ENCODE data around the gene PON3.

DNA sequence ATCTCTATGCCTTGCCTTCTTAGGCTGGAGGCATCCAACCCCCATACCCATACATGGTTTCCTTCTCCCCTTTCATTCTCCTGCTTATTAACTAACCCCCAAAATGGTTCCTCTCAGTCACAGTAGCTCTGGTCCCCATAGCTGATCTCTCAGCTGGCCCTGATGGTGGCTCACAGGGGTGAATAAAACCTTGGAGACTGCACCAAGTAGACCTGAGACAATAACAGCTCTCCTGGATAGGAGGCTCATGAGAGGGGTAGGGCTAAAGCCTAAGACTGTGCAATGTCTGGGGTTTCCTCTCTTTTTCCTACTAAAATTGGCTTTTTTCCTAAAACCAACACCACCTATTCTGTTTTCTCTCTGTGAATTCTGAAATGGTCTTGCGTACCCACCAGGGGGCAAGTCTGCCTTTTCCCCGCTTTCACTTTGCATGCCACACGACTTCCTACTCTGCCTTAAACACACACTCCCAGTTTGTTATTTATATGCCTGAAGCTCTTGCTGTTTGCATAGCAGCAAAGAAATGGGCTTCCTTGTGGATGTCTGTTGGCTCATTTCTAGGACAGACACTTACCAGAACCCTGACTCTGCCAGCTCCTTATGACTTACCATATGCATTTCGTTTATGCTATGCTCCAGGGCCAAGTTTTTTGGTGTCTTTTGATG is 53.4 kb downstream of the PON3 start:
- TF ChIP-seq, protein P1, sequence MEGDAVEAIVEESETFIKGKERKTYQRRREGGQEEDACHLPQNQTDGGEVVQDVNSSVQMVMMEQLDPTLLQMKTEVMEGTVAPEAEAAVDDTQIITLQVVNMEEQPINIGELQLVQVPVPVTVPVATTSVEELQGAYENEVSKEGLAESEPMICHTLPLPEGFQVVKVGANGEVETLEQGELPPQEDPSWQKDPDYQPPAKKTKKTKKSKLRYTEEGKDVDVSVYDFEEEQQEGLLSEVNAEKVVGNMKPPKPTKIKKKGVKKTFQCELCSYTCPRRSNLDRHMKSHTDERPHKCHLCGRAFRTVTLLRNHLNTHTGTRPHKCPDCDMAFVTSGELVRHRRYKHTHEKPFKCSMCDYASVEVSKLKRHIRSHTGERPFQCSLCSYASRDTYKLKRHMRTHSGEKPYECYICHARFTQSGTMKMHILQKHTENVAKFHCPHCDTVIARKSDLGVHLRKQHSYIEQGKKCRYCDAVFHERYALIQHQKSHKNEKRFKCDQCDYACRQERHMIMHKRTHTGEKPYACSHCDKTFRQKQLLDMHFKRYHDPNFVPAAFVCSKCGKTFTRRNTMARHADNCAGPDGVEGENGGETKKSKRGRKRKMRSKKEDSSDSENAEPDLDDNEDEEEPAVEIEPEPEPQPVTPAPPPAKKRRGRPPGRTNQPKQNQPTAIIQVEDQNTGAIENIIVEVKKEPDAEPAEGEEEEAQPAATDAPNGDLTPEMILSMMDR (tag by site-specific recombination; IDR thresholded peaks at IDR 0.05): no peak
- TF ChIP-seq ZNF157 (tag by site-specific recombination; IDR thresholded peaks at IDR 0.05) (no peak), ZNF830 (tag by site-specific recombination; IDR thresholded peaks at IDR 0.05; ENCODE audit: low read depth) (no peak), HOXD13 (CRISPR knock-in tag; IDR thresholded peaks at IDR 0.05; ENCODE audit: borderline replicate concordance) (no peak), ZNF777 (tag by site-specific recombination; IDR thresholded peaks at IDR 0.05; ENCODE audit: borderline replicate concordance) (no peak)
- TF ChIP-seq, protein P2, sequence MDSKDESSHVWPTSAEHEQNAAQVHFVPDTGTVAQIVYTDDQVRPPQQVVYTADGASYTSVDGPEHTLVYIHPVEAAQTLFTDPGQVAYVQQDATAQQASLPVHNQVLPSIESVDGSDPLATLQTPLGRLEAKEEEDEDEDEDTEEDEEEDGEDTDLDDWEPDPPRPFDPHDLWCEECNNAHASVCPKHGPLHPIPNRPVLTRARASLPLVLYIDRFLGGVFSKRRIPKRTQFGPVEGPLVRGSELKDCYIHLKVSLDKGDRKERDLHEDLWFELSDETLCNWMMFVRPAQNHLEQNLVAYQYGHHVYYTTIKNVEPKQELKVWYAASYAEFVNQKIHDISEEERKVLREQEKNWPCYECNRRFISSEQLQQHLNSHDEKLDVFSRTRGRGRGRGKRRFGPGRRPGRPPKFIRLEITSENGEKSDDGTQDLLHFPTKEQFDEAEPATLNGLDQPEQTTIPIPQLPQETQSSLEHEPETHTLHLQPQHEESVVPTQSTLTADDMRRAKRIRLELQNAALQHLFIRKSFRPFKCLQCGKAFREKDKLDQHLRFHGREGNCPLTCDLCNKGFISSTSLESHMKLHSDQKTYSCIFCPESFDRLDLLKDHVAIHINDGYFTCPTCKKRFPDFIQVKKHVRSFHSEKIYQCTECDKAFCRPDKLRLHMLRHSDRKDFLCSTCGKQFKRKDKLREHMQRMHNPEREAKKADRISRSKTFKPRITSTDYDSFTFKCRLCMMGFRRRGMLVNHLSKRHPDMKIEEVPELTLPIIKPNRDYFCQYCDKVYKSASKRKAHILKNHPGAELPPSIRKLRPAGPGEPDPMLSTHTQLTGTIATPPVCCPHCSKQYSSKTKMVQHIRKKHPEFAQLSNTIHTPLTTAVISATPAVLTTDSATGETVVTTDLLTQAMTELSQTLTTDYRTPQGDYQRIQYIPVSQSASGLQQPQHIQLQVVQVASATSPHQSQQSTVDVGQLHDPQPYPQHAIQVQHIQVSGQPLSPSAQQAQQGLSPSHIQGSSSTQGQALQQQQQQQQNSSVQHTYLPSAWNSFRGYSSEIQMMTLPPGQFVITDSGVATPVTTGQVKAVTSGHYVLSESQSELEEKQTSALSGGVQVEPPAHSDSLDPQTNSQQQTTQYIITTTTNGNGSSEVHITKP (tag by site-specific recombination; IDR thresholded peaks at IDR 0.05): no peak
- TF ChIP-seq, protein P3, sequence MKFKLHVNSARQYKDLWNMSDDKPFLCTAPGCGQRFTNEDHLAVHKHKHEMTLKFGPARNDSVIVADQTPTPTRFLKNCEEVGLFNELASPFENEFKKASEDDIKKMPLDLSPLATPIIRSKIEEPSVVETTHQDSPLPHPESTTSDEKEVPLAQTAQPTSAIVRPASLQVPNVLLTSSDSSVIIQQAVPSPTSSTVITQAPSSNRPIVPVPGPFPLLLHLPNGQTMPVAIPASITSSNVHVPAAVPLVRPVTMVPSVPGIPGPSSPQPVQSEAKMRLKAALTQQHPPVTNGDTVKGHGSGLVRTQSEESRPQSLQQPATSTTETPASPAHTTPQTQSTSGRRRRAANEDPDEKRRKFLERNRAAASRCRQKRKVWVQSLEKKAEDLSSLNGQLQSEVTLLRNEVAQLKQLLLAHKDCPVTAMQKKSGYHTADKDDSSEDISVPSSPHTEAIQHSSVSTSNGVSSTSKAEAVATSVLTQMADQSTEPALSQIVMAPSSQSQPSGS (tag by site-specific recombination; IDR thresholded peaks at IDR 0.05; ENCODE audit: low read depth): no peak

All from HEK293 (cell line).